WTC11 (cell line): ENCODE data around the gene BICC1. TPM values are rescaled to one million over a fixed set of nuclear protein-coding genes. Genes with fewer than 3 reads are reported as not detected.

Source experiments
- ATAC-seq: fragments of 200-7000 bp; cut with Tn5 transposase; 2 replicates; pipeline ENCODE4 v1.10.0; 2021; ENCODE audit warnings: mild to moderate bottlenecking, moderate library complexity
- CTCF ChIA-PET: fragments of 300-600 bp; sonication (Branson Sonifier 250); formaldehyde crosslinking; loops from one replicate; lab custom pipeline; 2021; ENCODE audit warnings: antibody characterized with exemption; lab: Charles Lee
- POLR2A ChIA-PET: fragments of 350-600 bp; sonication (Branson Sonifier 250); formaldehyde crosslinking; loops from one replicate; lab custom pipeline; 2021; ENCODE audit warnings: antibody characterized with exemption; lab: Charles Lee
- DNase-seq: peaks from one replicate; pipeline ENCODE4 v3.0.0; 2021; ENCODE audit warnings: low spot score
- H3K27ac Mint-ChIP-seq: 2 replicates; pipeline ENCODE4 v1.8.0; 2021; ENCODE audit warnings: mixed read lengths
- H3K27me3 Mint-ChIP-seq: 2 replicates; pipeline ENCODE4 v1.8.0; 2021; ENCODE audit warnings: low read depth, mild to moderate bottlenecking, moderate library complexity, mixed read lengths
- H3K36me3 Mint-ChIP-seq: 2 replicates; pipeline ENCODE4 v1.8.0; 2021; ENCODE audit warnings: mixed read lengths
- H3K4me1 Mint-ChIP-seq: 2 replicates; pipeline ENCODE4 v1.8.0; 2022; ENCODE audit warnings: mixed read lengths
- H3K4me3 Mint-ChIP-seq: 2 replicates; pipeline ENCODE4 v1.8.0; 2021; ENCODE audit warnings: mild to moderate bottlenecking, moderate library complexity, mixed read lengths
- H3K9me3 Mint-ChIP-seq: 2 replicates; pipeline ENCODE4 v1.8.0; 2021; ENCODE audit warnings: mixed read lengths
- ARID4B ChIP-seq: sonication (generic); formaldehyde crosslinking; IDR thresholded peaks from 2 replicates; pipeline ENCODE4 v1.8.0; 2023; ENCODE audit warnings: missing genetic modification reagents, mild to moderate bottlenecking, borderline replicate concordance
- ELF4 ChIP-seq: sonication (generic); formaldehyde crosslinking; IDR thresholded peaks from 2 replicates; pipeline ENCODE4 v1.8.1; 2022; ENCODE audit warnings: low read depth, mild to moderate bottlenecking, moderate library complexity, missing genetic modification reagents
- EMX1 ChIP-seq: fragments of 250-450 bp; sonication (Bioruptor Pico); IDR thresholded peaks from 2 replicates; pipeline ENCODE4 v1.8.0; 2021; ENCODE audit warnings: mild to moderate bottlenecking
- ERG ChIP-seq: fragments of 250-450 bp; sonication (Bioruptor Pico); IDR thresholded peaks from 2 replicates; pipeline ENCODE4 v1.8.0; 2021; ENCODE audit warnings: mild to moderate bottlenecking
- GRHL2 ChIP-seq: fragments of 250-450 bp; sonication (Bioruptor Pico); IDR thresholded peaks from 2 replicates; pipeline ENCODE4 v1.8.0; 2022; ENCODE audit warnings: mild to moderate bottlenecking, moderate library complexity; ENCODE audit not compliant: insufficient replicate concordance, severe bottlenecking
- SMAD3 ChIP-seq: sonication (generic); formaldehyde crosslinking; IDR thresholded peaks from 2 replicates; pipeline ENCODE4 v1.8.0; 2022; ENCODE audit warnings: missing genetic modification reagents, mild to moderate bottlenecking, borderline replicate concordance
- SMAD4 ChIP-seq: sonication (generic); formaldehyde crosslinking; IDR thresholded peaks from 2 replicates; pipeline ENCODE4 v1.8.0; 2022; ENCODE audit warnings: mild to moderate bottlenecking, missing genetic modification reagents
- SOX15 ChIP-seq: fragments of 250-450 bp; sonication (Bioruptor Pico); IDR thresholded peaks from 2 replicates; pipeline ENCODE4 v1.9.0; 2021; ENCODE audit warnings: mild to moderate bottlenecking
- STAT6 ChIP-seq: sonication (generic); formaldehyde crosslinking; conservative IDR thresholded peaks from 2 replicates; pipeline ENCODE4 v1.8.1; 2023; ENCODE audit warnings: mild to moderate bottlenecking, low read depth, missing genetic modification reagents, moderate library complexity
- ZBTB43 ChIP-seq: sonication (generic); formaldehyde crosslinking; IDR thresholded peaks from 2 replicates; pipeline ENCODE4 v1.8.1; 2023; ENCODE audit warnings: mild to moderate bottlenecking, missing genetic modification reagents
- ZNF121 ChIP-seq: sonication (generic); formaldehyde crosslinking; IDR thresholded peaks from 2 replicates; pipeline ENCODE4 v1.8.0; 2023; ENCODE audit warnings: missing genetic modification reagents
- ZSCAN18 ChIP-seq: fragments of 250-450 bp; sonication (Bioruptor Pico); IDR thresholded peaks from 2 replicates; pipeline ENCODE4 v2.1.2; 2022; ENCODE audit warnings: mild to moderate bottlenecking, moderate library complexity
- total RNA-seq: library from RNA; stranded (reverse); gene quantifications from 3 replicates; pipeline ENCODE4 v1.2.3, GENCODE V29; 2021
- TF ChIP-seq, protein P1 (sequence below): sonication (generic); formaldehyde crosslinking; IDR thresholded peaks from 2 replicates; pipeline ENCODE4 v1.8.0; 2022; ENCODE audit warnings: mild to moderate bottlenecking, missing genetic modification reagents
- TF ChIP-seq, protein P2 (sequence below): sonication (generic); formaldehyde crosslinking; IDR thresholded peaks from 2 replicates; pipeline ENCODE4 v1.8.1; 2022; ENCODE audit warnings: low read depth, missing genetic modification reagents, borderline replicate concordance
- TF ChIP-seq, protein P3 (sequence below): sonication (generic); formaldehyde crosslinking; IDR thresholded peaks from 2 replicates; pipeline ENCODE4 v1.8.1; 2022; ENCODE audit warnings: missing genetic modification reagents, borderline replicate concordance
- TF ChIP-seq, protein P4 (sequence below): fragments of 250-450 bp; sonication (Bioruptor Pico); IDR thresholded peaks from 2 replicates; pipeline ENCODE4 v1.9.0; 2021; ENCODE audit warnings: moderate library complexity, mild to moderate bottlenecking, inconsistent platforms, borderline replicate concordance

The BICC1 gene
- total RNA-seq, 1 experiment from 2014 or later: 0.61 TPM

GRCh38 chr10:58833771-58834561 is 321.3 kb downstream of the BICC1 start (continued):
- TF ChIP-seq ZSCAN18 (CRISPR knock-in tag) (no peak), ARID4B (CRISPR knock-in tag) (no peak), ERG (CRISPR knock-in tag) (no peak), SOX15 (no peak), ZNF121 (no peak), EMX1 (CRISPR knock-in tag) (no peak), SMAD3 (CRISPR knock-in tag) (no peak), GRHL2 (CRISPR knock-in tag) (no peak), ELF4 (CRISPR knock-in tag) (no peak)
- TF ChIP-seq, protein P1, sequence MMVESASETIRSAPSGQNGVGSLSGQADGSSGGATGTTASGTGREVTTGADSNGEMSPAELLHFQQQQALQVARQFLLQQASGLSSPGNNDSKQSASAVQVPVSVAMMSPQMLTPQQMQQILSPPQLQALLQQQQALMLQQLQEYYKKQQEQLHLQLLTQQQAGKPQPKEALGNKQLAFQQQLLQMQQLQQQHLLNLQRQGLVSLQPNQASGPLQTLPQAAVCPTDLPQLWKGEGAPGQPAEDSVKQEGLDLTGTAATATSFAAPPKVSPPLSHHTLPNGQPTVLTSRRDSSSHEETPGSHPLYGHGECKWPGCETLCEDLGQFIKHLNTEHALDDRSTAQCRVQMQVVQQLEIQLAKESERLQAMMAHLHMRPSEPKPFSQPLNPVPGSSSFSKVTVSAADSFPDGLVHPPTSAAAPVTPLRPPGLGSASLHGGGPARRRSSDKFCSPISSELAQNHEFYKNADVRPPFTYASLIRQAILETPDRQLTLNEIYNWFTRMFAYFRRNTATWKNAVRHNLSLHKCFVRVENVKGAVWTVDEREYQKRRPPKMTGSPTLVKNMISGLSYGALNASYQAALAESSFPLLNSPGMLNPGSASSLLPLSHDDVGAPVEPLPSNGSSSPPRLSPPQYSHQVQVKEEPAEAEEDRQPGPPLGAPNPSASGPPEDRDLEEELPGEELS (CRISPR knock-in tag): no peak
- TF ChIP-seq, protein P2, sequence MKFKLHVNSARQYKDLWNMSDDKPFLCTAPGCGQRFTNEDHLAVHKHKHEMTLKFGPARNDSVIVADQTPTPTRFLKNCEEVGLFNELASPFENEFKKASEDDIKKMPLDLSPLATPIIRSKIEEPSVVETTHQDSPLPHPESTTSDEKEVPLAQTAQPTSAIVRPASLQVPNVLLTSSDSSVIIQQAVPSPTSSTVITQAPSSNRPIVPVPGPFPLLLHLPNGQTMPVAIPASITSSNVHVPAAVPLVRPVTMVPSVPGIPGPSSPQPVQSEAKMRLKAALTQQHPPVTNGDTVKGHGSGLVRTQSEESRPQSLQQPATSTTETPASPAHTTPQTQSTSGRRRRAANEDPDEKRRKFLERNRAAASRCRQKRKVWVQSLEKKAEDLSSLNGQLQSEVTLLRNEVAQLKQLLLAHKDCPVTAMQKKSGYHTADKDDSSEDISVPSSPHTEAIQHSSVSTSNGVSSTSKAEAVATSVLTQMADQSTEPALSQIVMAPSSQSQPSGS (CRISPR knock-in tag): no peak
- TF ChIP-seq, protein P3, sequence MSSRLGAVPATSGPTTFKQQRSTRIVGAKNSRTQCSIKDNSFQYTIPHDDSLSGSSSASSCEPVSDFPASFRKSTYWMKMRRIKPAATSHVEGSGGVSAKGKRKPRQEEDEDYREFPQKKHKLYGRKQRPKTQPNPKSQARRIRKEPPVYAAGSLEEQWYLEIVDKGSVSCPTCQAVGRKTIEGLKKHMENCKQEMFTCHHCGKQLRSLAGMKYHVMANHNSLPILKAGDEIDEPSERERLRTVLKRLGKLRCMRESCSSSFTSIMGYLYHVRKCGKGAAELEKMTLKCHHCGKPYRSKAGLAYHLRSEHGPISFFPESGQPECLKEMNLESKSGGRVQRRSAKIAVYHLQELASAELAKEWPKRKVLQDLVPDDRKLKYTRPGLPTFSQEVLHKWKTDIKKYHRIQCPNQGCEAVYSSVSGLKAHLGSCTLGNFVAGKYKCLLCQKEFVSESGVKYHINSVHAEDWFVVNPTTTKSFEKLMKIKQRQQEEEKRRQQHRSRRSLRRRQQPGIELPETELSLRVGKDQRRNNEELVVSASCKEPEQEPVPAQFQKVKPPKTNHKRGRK: no peak

DNA sequence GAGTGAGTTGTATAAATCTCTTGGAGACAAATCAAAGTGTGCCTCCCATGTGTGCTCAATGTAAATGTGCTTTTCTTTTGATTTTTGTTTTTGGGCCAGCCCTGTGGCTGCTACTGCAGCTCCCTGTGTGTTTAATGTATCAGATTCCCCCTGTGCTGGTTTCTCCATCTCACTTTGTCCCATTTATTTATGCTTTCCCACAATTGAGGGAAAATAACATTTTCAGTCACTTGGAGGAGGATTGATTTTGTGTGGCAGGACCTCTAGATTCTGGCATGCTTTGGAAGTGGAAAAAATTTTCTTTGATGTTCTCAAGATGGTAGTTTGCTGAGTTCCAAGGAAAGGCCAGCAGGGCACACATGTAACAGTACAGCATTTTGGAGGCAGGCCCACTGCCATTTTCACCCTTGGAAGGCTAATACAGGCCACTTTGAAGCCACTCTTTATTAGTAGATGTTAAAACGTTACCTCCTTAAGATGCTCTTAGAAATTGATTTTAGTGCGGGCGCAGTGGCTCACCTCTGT is 323.6 kb downstream of the BICC1 start:
- no peak overlapping the region for H3K27ac Mint-ChIP-seq
- no peaks in the 10 kb centered on the region for H3K36me3 Mint-ChIP-seq
- no peaks in the 10 kb centered on the region for H3K27me3 Mint-ChIP-seq
- peaks cover 3% of the 10 kb centered on the region for H3K4me1 Mint-ChIP-seq
- POLR2A ChIA-PET: no interaction called here
- no peak overlapping the region for H3K4me3 Mint-ChIP-seq
- DNase-seq: no peak
- CTCF ChIA-PET: no interaction called here
- H3K9me3 Mint-ChIP-seq: peaks cover 6% of the 10 kb centered on the region
- ATAC-seq: no peak
- no peak for TF ChIP-seq ZBTB43 (CRISPR knock-in tag)
- TF ChIP-seq, protein P4, sequence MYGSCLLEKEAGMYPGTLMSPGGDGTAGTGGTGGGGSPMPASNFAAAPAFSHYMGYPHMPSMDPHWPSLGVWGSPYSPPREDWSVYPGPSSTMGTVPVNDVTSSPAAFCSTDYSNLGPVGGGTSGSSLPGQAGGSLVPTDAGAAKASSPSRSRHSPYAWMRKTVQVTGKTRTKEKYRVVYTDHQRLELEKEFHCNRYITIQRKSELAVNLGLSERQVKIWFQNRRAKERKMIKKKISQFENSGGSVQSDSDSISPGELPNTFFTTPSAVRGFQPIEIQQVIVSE: no peak
- TF ChIP-seq SOX15: no peak
- TF ChIP-seq SMAD3 (CRISPR knock-in tag): no peak
- TF ChIP-seq STAT6 (CRISPR knock-in tag): no peak
- TF ChIP-seq SMAD4 (CRISPR knock-in tag): no peak
